ENCODE results near the gene FALEC. TPM values are rescaled to one million over a fixed set of nuclear protein-coding genes. Genes with fewer than 3 reads are reported as not detected.
"Not testable (repeated sequence)": the region's sequence is repeated elsewhere in the genome, so short reads cannot be mapped to it uniquely, and the experiment has no call there.

FALEC gene
- total RNA-seq, 4 donors from 2014 or later = 1.1 TPM; not detected in 3

DNA sequence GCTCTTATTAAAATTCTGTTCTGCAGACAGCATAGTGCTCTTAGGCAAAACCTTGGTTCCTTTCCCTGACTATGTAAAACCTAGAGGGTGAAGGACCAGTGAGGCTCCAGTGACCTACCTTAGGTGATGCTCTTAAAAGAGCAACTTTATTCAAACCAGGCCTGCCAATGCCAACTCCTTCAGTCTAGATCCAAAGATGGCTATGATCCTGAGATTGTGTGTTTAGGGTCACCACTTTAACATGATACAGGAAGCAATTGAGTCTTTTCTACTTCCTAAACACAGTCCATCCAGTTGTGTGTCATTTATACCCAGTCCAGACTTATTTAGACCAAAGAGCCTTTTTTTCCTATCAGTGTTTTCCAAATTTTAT lies 53.0 kb downstream of the FALEC start:
- intact Hi-C loops (cut with DNase I; ENCODE audit: low total_unique reads) = no loop called here
- DNase-seq (ENCODE audit: low spot score in 2 of 2) = no peak
- no peak overlapping the region for H3K4me3 ChIP-seq (ENCODE audit: low read depth, poor library complexity, severe bottlenecking)
- TF ChIP-seq, protein P1, sequence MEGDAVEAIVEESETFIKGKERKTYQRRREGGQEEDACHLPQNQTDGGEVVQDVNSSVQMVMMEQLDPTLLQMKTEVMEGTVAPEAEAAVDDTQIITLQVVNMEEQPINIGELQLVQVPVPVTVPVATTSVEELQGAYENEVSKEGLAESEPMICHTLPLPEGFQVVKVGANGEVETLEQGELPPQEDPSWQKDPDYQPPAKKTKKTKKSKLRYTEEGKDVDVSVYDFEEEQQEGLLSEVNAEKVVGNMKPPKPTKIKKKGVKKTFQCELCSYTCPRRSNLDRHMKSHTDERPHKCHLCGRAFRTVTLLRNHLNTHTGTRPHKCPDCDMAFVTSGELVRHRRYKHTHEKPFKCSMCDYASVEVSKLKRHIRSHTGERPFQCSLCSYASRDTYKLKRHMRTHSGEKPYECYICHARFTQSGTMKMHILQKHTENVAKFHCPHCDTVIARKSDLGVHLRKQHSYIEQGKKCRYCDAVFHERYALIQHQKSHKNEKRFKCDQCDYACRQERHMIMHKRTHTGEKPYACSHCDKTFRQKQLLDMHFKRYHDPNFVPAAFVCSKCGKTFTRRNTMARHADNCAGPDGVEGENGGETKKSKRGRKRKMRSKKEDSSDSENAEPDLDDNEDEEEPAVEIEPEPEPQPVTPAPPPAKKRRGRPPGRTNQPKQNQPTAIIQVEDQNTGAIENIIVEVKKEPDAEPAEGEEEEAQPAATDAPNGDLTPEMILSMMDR (IDR thresholded peaks at IDR 0.05) = no peak
- no peak for TF ChIP-seq POLR2A (IDR thresholded peaks at IDR 0.05)

- no peak for TF ChIP-seq POLR2A (IDR thresholded peaks at IDR 0.05)
- TF ChIP-seq, protein P1 (IDR thresholded peaks at IDR 0.05) = no peak
- H3K4me3 ChIP-seq (ENCODE audit: low read depth, poor library complexity, severe bottlenecking) = no peak overlapping the region
- intact Hi-C loops (cut with DNase I; ENCODE audit: low total_unique reads) = no loop called here
These were observed 57.5 kb downstream of the FALEC start for GRCh38 chr1:150572918-150573647.

GRCh38 chr1:150573648-150574071 lies 58.1 kb downstream of the FALEC start:
- 84 to 93% methylated on average over 13 of the region's 13 CpGs for WGBS, 2 donors
- DNase-seq (ENCODE audit: low spot score in 2 of 2); intact Hi-C loops (cut with DNase I; ENCODE audit: low total_unique reads); H3K4me3 ChIP-seq (ENCODE audit: low read depth, poor library complexity, severe bottlenecking): not testable (repeated sequence)

More at GRCh38 chr1:150572918-150573647, 57.5 kb downstream of the FALEC start:
- WGBS, 2 donors = 45 to 46% methylated on average over 4 of the region's 4 CpGs
- DNase-seq (ENCODE audit: low spot score in 2 of 2) = no peak

- H3K4me3 ChIP-seq (ENCODE audit: low read depth, poor library complexity, severe bottlenecking) = no peak overlapping the region
- no peak for DNase-seq (ENCODE audit: low spot score in 2 of 2)
- WGBS, 2 donors = 42 to 48% methylated on average over 6 of the region's 6 CpGs
- TF ChIP-seq, protein P1 (IDR thresholded peaks at IDR 0.05) = no peak
- intact Hi-C loops (cut with DNase I; ENCODE audit: low total_unique reads) = no loop called here
These were observed 58.9 kb downstream of the FALEC start for GRCh38 chr1:150574260-150575071.

- WGBS, 2 donors = 28 to 32% methylated on average over 4 of the region's 4 CpGs
- intact Hi-C loops (cut with DNase I; ENCODE audit: low total_unique reads) = no loop called here
These were observed 59.5 kb downstream of the FALEC start for GRCh38 chr1:150575072-150575489.

More at GRCh38 chr1:150575072-150575489, 59.5 kb downstream of the FALEC start:
- no peak for TF ChIP-seq POLR2A (IDR thresholded peaks at IDR 0.05)
- TF ChIP-seq, protein P1 (IDR thresholded peaks at IDR 0.05) = no peak
- H3K4me3 ChIP-seq (ENCODE audit: low read depth, poor library complexity, severe bottlenecking) = peak overlapping the region; percentile 23
- DNase-seq (ENCODE audit: low spot score in 2 of 2) = no peak

All from lower leg skin (tissue), 4 donors.